ENCODE results near the gene SPEM2.

SPEM2 gene

DNA sequence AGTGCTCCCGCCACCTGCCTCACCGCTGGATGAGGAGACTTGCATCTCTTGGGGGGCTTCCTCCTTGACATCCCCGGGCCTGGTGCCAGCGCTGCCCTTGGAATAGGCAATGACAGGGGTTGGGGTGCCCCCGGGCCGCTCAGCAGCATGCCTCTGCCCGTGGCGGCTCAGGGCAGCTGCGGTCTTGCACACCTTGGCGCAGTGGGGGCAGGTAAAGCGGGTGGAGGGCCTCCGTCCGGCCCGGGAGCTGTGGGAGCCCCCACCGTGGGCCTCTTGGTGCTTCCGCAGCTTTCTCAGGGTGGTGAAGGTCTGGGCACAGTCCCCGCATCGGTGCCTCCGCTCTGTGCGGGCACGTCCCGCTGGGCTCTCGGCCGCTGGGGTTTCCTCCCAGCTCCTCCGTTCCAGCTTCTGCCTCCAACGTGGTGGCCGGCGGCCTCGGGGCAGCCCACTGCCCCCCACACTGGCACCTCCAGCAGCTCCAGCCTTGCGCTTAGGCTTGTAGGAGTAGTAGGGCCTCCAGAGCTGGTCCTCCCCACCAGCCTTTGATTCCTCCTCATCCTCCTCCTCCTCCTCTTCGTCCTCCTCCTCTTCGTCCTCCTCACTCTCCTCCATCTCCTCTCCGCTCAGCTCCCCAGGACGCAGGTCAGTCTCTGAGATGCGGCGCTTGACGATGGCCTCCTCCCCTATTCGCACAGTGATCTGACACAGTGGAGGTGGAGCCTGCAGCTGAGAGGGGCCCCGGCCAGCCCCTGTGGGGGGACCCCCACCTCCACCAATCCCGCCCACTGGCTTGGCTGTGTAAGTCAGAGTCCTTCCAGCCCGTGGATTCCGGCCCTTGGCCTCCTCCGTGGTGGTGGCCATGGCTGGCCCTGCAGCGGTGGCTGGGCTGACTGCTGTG lies 37.3 kb downstream of the SPEM2 start:
- TF ChIP-seq, protein P1, sequence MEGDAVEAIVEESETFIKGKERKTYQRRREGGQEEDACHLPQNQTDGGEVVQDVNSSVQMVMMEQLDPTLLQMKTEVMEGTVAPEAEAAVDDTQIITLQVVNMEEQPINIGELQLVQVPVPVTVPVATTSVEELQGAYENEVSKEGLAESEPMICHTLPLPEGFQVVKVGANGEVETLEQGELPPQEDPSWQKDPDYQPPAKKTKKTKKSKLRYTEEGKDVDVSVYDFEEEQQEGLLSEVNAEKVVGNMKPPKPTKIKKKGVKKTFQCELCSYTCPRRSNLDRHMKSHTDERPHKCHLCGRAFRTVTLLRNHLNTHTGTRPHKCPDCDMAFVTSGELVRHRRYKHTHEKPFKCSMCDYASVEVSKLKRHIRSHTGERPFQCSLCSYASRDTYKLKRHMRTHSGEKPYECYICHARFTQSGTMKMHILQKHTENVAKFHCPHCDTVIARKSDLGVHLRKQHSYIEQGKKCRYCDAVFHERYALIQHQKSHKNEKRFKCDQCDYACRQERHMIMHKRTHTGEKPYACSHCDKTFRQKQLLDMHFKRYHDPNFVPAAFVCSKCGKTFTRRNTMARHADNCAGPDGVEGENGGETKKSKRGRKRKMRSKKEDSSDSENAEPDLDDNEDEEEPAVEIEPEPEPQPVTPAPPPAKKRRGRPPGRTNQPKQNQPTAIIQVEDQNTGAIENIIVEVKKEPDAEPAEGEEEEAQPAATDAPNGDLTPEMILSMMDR (IDR thresholded peaks at IDR 0.05; ENCODE audit: extremely low read depth, insufficient read depth, missing control alignments): no peak
- DNase-seq (ENCODE audit: low spot score): no peak
- in situ Hi-C loops (cut with MboI; ENCODE audit: low pct_unique_long_range_greater_than_20kb, low sequenced_read_pairs, unreplicated experiment): no loop called here

DNA sequence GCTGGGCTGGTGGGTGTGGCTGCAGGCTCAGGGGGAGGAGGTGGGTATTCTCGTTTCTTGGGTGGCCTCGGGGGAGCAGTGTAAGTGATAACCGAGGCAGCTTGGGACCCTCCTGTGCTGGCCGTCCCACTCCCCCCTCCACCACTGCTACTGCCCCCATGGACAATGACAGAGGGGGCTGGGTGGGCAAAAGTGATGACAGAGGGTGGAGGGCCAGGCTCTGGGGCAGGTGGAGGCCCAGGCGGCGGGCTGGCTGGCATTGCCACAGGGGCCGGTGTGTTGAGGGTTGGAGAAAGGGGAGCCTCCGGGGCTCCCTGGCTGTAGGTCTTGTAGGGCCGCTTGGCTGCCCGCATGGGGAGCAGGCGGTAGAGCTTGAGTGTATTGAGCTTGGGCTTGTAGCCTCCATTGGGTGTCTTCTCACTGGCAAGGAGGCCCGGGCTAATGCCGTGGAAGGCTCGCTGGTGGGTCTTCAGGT lies 38.0 kb downstream of the SPEM2 start:
- no peak for DNase-seq (ENCODE audit: low spot score)
- in situ Hi-C loops (cut with MboI; ENCODE audit: low pct_unique_long_range_greater_than_20kb, low sequenced_read_pairs, unreplicated experiment): no loop called here
- TF ChIP-seq, protein P1 (IDR thresholded peaks at IDR 0.05; ENCODE audit: extremely low read depth, insufficient read depth, missing control alignments): no peak

DNA sequence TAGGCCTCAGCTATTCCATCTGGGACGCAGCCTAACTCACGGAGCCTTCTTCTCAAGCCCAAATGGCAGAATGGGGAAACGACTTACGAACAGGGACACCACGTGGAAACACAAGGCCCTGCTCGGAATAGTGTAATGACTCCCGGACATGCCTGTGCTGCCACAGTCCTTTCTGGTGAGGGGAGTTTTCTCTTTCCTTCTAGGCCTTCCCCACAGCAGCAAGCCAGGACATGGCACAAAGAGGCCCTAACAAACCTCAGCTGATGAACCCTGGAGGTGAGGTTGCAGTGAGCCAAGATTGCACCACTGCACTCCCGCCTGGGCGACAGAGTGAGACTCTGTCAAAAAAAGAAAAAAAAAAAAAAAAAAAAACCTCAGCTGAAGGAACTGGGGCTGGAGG lies 38.7 kb downstream of the SPEM2 start:
- TF ChIP-seq, protein P1 (IDR thresholded peaks at IDR 0.05; ENCODE audit: extremely low read depth, insufficient read depth, missing control alignments): no peak
- DNase-seq (ENCODE audit: low spot score): no peak
- in situ Hi-C loops (cut with MboI; ENCODE audit: low pct_unique_long_range_greater_than_20kb, low sequenced_read_pairs, unreplicated experiment): no loop called here

DNA sequence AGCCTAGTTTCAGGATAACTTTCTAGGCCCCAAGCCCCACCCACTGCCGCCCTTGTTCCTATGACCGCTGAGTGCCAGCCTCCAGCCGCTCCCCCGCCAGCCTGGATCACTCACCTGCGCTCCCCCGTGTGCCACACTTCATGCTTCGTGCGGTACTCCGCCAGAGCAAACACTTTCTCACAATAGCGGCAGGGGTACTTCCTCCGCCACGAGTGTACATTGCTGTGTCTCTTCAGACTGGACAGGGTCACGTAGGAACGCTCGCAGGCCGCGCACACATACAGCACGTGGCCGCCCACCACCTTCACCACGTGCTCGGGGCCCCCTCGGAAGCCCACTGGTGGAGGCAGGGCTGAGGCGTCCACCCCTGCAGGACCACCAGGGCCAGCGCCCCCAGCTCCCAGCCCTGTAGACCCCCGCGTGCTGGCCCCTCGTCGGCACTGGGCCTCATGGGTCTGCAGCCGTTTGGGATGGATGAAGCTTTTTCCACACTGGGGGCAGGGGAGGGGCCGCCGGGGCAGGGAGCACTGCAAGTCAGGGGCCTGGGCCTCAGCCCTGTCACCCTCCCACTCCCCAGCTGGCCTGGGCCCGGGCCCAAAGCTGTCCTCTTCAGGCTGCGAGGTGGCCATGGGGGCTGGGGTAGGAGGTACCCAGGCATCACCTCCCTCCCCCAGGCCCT lies 40.3 kb downstream of the SPEM2 start:
- TF ChIP-seq, protein P1 (IDR thresholded peaks at IDR 0.05; ENCODE audit: extremely low read depth, insufficient read depth, missing control alignments): no peak
- DNase-seq (ENCODE audit: low spot score): no peak
- in situ Hi-C loops (cut with MboI; ENCODE audit: low pct_unique_long_range_greater_than_20kb, low sequenced_read_pairs, unreplicated experiment): no loop called here

DNA sequence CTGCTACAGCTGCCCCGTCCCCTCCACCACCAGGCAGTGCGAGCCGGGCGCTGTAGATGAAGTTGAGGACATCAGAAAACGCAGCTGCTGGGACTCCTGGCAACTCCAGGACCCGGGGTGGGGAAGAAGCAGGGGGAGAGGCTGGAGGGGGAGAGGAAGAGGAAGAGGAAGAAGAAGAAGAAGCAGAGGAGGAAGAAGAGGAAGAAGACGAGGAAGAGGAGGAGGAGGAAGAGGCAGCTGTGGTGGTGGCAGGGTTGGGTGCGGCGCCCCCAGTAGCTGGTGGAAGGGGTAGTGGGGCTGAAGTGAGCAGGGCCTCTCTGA lies 40.9 kb downstream of the SPEM2 start:
- TF ChIP-seq, protein P1 (IDR thresholded peaks at IDR 0.05; ENCODE audit: extremely low read depth, insufficient read depth, missing control alignments): no peak
- in situ Hi-C loops (cut with MboI; ENCODE audit: low pct_unique_long_range_greater_than_20kb, low sequenced_read_pairs, unreplicated experiment): no loop called here
- no peak for DNase-seq (ENCODE audit: low spot score)

DNA sequence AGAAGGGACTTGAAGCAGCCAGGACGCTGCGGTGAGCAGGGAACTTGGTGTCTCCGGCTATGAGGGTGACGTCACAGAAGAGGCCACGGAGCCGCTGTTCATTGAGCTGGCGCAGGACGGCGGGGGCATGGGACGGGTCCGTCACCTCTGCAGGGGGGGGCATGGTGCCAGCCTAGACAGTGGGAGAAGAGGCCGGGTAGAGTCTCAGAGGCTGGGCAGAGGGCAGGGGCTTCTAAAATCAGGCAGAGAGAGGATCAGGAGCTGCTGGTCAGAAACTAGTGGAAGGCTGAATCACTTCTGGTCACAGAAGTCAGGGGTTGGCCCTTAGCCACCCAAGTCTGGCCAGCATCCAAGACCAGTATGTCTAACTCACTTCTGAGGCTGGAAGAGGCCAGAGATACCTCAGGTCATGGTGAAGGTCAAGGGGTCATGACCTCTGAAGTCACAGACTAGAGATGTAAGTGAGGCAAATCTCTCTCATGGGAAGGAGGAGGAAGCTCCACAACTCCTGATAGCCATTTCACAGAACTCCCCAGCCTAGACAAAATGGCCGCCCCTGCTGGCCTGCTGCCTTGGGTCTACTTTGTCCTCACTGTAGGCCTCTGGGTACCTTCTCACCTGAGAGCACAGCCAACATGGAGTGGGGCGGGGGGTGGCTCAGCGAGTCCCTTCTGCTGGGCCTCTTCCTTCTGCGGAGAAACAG lies 41.4 kb downstream of the SPEM2 start:
- no peak for DNase-seq (ENCODE audit: low spot score)
- in situ Hi-C loops (cut with MboI; ENCODE audit: low pct_unique_long_range_greater_than_20kb, low sequenced_read_pairs, unreplicated experiment): no loop called here
- TF ChIP-seq, protein P1 (IDR thresholded peaks at IDR 0.05; ENCODE audit: extremely low read depth, insufficient read depth, missing control alignments): no peak

Measured in GM13977 (cell line).